Measurements from ENCODE around the gene ETS1.

- TF ChIP-seq MAX (IDR thresholded peaks at IDR 0.05) (no peak), CTCF (IDR thresholded peaks at IDR 0.05) (no peak), MAFK (IDR thresholded peaks at IDR 0.05; ENCODE audit: partially characterized antibody) (no peak), POLR2A (IDR thresholded peaks at IDR 0.05; ENCODE audit: low read length) (no peak), RFX5 (IDR thresholded peaks at IDR 0.05) (no peak), SMC3 (IDR thresholded peaks at IDR 0.05) (no peak), KDM1A (IDR thresholded peaks at IDR 0.05; ENCODE audit: low read depth) (no peak), RNF2 (IDR thresholded peaks at IDR 0.05; ENCODE audit: borderline replicate concordance, low read depth) (no peak), CHD2 (IDR thresholded peaks at IDR 0.05; ENCODE audit: low read length, partially characterized antibody) (no peak)
Observed at GRCh38 chr11:128597209-128597608, 9.9 kb upstream of the ETS1 start.

All from A549 (cell line).